HEK293 (cell line): Measurements from ENCODE around the gene ARID1A.

Experiments used
- CTCF ChIA-PET: fragments of 350-600 bp; formaldehyde crosslinking; extraction: SDS; loops from one replicate; lab custom pipeline; 2021; ENCODE audit warnings: antibody characterized with exemption; lab: Yijun Ruan, JAX
- POLR2A ChIA-PET: fragments of 300-600 bp; formaldehyde crosslinking; extraction: SDS; loops from one replicate; lab custom pipeline; 2020; ENCODE audit warnings: antibody characterized with exemption, inconsistent platforms; lab: Yijun Ruan, JAX
- H3K27ac ChIP-seq: fragments of 200-500 bp; sonication (Bioruptor generic); 2 replicates; pipeline ENCODE4 v1.5.1; 2014; ENCODE audit warnings: low read depth, low read length, control low read depth, inconsistent platforms; ENCODE audit errors: extremely low read depth
- H3K36me3 ChIP-seq, 2 experiments: fragments of 200-500 bp in 1 of 2; sonication (Bioruptor generic) in 1 of 2; 1 replicate in 1 of 2; 2 replicates in 1 of 2; pipeline ENCODE4 v1.5.1; 2014 to 2017; ENCODE audit warnings: inconsistent platforms in 2 of 2, low read length in 2 of 2; ENCODE audit not compliant: control insufficient read depth in 2 of 2, insufficient read depth in 1 of 2
- H3K4me1 ChIP-seq: fragments of 200-500 bp; sonication (Bioruptor generic); 2 replicates; pipeline ENCODE4 v1.5.1; 2014; ENCODE audit warnings: mild to moderate bottlenecking, low read length, inconsistent platforms; ENCODE audit not compliant: control insufficient read depth, insufficient read depth
- H3K4me3 ChIP-seq: 2 replicates; pipeline ENCODE4 v1.5.1; 2011; ENCODE audit warnings: low read depth, mild to moderate bottlenecking, control low read depth, low read length, moderate library complexity
- H3K9me3 ChIP-seq: fragments of 200-500 bp; sonication (Bioruptor generic); 2 replicates; pipeline ENCODE4 v1.5.1; 2014; ENCODE audit warnings: low read depth, low read length, inconsistent platforms; ENCODE audit not compliant: control insufficient read depth, insufficient read depth
- CTCF ChIP-seq: fragments of 450-650 bp; formaldehyde crosslinking; IDR thresholded peaks from 2 replicates; pipeline ENCODE4 v1.5.1; 2016; ENCODE audit warnings: missing biosample characterization, missing genetic modification characterization
- EGR2 ChIP-seq: fragments of 450-650 bp; formaldehyde crosslinking; IDR thresholded peaks from 2 replicates; pipeline ENCODE4 v1.5.1; 2016; ENCODE audit warnings: low read depth, missing biosample characterization, missing genetic modification characterization
- KLF1 ChIP-seq: fragments of 450-650 bp; formaldehyde crosslinking; IDR thresholded peaks from 2 replicates; pipeline ENCODE4 v1.5.1; 2016; ENCODE audit warnings: missing biosample characterization, missing genetic modification characterization
- PRDM10 ChIP-seq: fragments of 450-650 bp; formaldehyde crosslinking; IDR thresholded peaks from 2 replicates; pipeline ENCODE4 v1.5.1; 2016; ENCODE audit warnings: missing biosample characterization, missing genetic modification characterization
- ZBTB1 ChIP-seq: fragments of 450-650 bp; formaldehyde crosslinking; IDR thresholded peaks from 2 replicates; pipeline ENCODE4 v1.5.1; 2016; ENCODE audit warnings: missing biosample characterization, missing genetic modification characterization
- ZBTB6 ChIP-seq: fragments of 450-650 bp; formaldehyde crosslinking; IDR thresholded peaks from 2 replicates; pipeline ENCODE4 v1.5.1; 2017; ENCODE audit warnings: missing biosample characterization, missing genetic modification characterization
- ZFP3 ChIP-seq: fragments of 450-650 bp; formaldehyde crosslinking; IDR thresholded peaks from 2 replicates; pipeline ENCODE4 v1.5.1; 2016; ENCODE audit warnings: low read depth, missing biosample characterization, missing genetic modification characterization
- ZFP37 ChIP-seq: fragments of 450-650 bp; formaldehyde crosslinking; IDR thresholded peaks from 2 replicates; pipeline ENCODE4 v1.5.1; 2016; ENCODE audit warnings: missing biosample characterization, missing genetic modification characterization
- ZNF248 ChIP-seq: fragments of 450-650 bp; formaldehyde crosslinking; IDR thresholded peaks from 2 replicates; pipeline ENCODE4 v1.5.1; 2017; ENCODE audit warnings: missing biosample characterization, missing genetic modification characterization
- ZNF280C ChIP-seq: fragments of 450-650 bp; formaldehyde crosslinking; IDR thresholded peaks from 2 replicates; pipeline ENCODE4 v1.5.1; 2016; ENCODE audit warnings: missing biosample characterization, missing genetic modification characterization
- ZNF292 ChIP-seq: fragments of 450-650 bp; formaldehyde crosslinking; IDR thresholded peaks from 2 replicates; pipeline ENCODE4 v1.5.1; 2016; ENCODE audit warnings: low read depth, missing biosample characterization, missing genetic modification characterization, borderline replicate concordance
- ZNF362 ChIP-seq: fragments of 450-650 bp; formaldehyde crosslinking; IDR thresholded peaks from 2 replicates; pipeline ENCODE4 v1.5.1; 2016; ENCODE audit warnings: missing biosample characterization, missing genetic modification characterization
- ZNF416 ChIP-seq: fragments of 450-650 bp; formaldehyde crosslinking; IDR thresholded peaks from 2 replicates; pipeline ENCODE4 v1.5.1; 2016; ENCODE audit warnings: missing biosample characterization, missing genetic modification characterization
- ZNF513 ChIP-seq: fragments of 450-650 bp; IDR thresholded peaks from 2 replicates; pipeline ENCODE4 v1.5.1; 2018; ENCODE audit warnings: missing biosample characterization, missing genetic modification characterization
- ZNF571 ChIP-seq: fragments of 450-650 bp; formaldehyde crosslinking; IDR thresholded peaks from 2 replicates; pipeline ENCODE4 v1.5.0; 2017; ENCODE audit warnings: missing biosample characterization, missing genetic modification characterization
- ZNF610 ChIP-seq: fragments of 450-650 bp; formaldehyde crosslinking; IDR thresholded peaks from 2 replicates; pipeline ENCODE4 v1.5.1; 2016; ENCODE audit warnings: missing biosample characterization, missing genetic modification characterization, borderline replicate concordance
- ZNF658 ChIP-seq: fragments of 450-650 bp; formaldehyde crosslinking; IDR thresholded peaks from 2 replicates; pipeline ENCODE4; 2016; ENCODE audit warnings: missing biosample characterization, missing genetic modification characterization
- ZNF747 ChIP-seq: fragments of 450-650 bp; formaldehyde crosslinking; IDR thresholded peaks from 2 replicates; pipeline ENCODE4 v1.5.1; 2016; ENCODE audit warnings: missing biosample characterization, missing genetic modification characterization
- ZSCAN16 ChIP-seq: fragments of 450-650 bp; formaldehyde crosslinking; IDR thresholded peaks from 2 replicates; pipeline ENCODE4 v1.5.1; 2016; ENCODE audit warnings: missing biosample characterization, missing genetic modification characterization

ARID1A gene

GRCh38 chr1:26758358-26758757 lies 62.5 kb downstream of the ARID1A start (continued):
- TF ChIP-seq ZNF248 (tag by site-specific recombination) (no peak), ZNF571 (tag by site-specific recombination) (no peak), ZBTB6 (no peak), ZSCAN16 (tag by site-specific recombination) (no peak)

GRCh38 chr1:26759531-26759930 lies 63.7 kb downstream of the ARID1A start:
- Histone ChIP-seq H3K4me1 (no peaks in the 10 kb centered on the region), H3K27ac (no peak overlapping the region), H3K4me3 (no peak overlapping the region), H3K36me3 (peaks cover 52 to 87% of the 10 kb centered on the region in 2 experiments), H3K9me3 (no peaks in the 10 kb centered on the region)
- TF ChIP-seq ZNF658 = no peak
- TF ChIP-seq ZNF416 (tag by site-specific recombination) = no peak
- TF ChIP-seq ZNF280C (tag by site-specific recombination) = no peak
- no peak for TF ChIP-seq CTCF (tag by site-specific recombination)
- TF ChIP-seq KLF1 = no peak
- no peak for TF ChIP-seq ZNF513 (tag by site-specific recombination)
- no peak for TF ChIP-seq ZNF292 (tag by site-specific recombination)
- TF ChIP-seq ZNF610 = no peak
- no peak for TF ChIP-seq ZNF747 (tag by site-specific recombination)
- TF ChIP-seq ZNF362 (tag by site-specific recombination) = no peak
- TF ChIP-seq EGR2 = no peak
- no peak for TF ChIP-seq ZBTB1 (tag by site-specific recombination)
- POLR2A ChIA-PET = no interaction called here
- CTCF ChIA-PET = interaction anchor here (0.6 to 1.9 kb wide), 3 partner anchors 14 to 158 kb away, joined by 3 to 8 read pairs (median 3); no protein-coding TSS in a partner anchor

GRCh38 chr1:26761217-26761616 lies 65.4 kb downstream of the ARID1A start:
- Histone ChIP-seq H3K36me3 (peaks cover 52 to 93% of the 10 kb centered on the region in 2 experiments), H3K27ac (no peak overlapping the region), H3K4me3 (no peak overlapping the region), H3K9me3 (no peaks in the 10 kb centered on the region), H3K4me1 (no peaks in the 10 kb centered on the region)
- CTCF ChIA-PET = interaction anchor here (0.6 to 1.9 kb wide), 4 partner anchors 10 to 113 kb away, joined by 3 to 4 read pairs (median 3); no protein-coding TSS in a partner anchor
- POLR2A ChIA-PET = interaction anchor here (0.6 kb wide), 1 partner anchor 16 kb away, joined by 5 read pairs; no protein-coding TSS in a partner anchor
- TF ChIP-seq ZFP37 (no peak), ZFP3 (tag by site-specific recombination) (no peak), CTCF (tag by site-specific recombination) (0 out of 2 replicates have a peak, but pooled peaks have one; percentile 10), PRDM10 (tag by site-specific recombination) (no peak), ZNF248 (tag by site-specific recombination) (no peak)
